Ramos (cell line): ENCODE data around the gene PCNX1.
"Not testable (repeated sequence)": the region's sequence is repeated elsewhere in the genome, so short reads cannot be mapped to it uniquely, and the experiment has no call there.

Experiments used
- in situ Hi-C: fragments of 300-500 bp; cut with MboI; formaldehyde crosslinking; loops from one replicate; pipeline ENCODE4 v1.14.3; 2022; ENCODE audit warnings: low sequenced_read_pairs; ENCODE audit not compliant: unreplicated experiment

Gene PCNX1

DNA sequence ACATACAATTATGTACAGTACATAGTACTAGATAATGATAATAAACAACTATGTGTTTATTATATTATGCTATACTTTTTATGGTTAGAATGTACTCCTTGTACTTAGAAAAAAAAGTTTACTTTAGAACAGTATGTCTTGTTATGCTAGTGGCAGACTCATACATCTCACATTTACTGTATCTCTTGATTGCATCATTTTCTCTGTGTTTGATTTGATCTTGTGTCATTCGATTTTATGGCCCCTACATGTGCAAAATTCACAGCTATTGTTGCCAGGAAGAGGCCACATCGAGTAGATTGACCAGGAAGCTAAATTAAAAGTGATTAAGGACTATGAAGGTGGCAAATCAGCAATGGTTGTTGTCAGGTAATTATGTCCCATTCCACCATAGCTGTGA, 153.0 kb downstream of the PCNX1 start:
- in situ Hi-C loops, result no loop called here

DNA sequence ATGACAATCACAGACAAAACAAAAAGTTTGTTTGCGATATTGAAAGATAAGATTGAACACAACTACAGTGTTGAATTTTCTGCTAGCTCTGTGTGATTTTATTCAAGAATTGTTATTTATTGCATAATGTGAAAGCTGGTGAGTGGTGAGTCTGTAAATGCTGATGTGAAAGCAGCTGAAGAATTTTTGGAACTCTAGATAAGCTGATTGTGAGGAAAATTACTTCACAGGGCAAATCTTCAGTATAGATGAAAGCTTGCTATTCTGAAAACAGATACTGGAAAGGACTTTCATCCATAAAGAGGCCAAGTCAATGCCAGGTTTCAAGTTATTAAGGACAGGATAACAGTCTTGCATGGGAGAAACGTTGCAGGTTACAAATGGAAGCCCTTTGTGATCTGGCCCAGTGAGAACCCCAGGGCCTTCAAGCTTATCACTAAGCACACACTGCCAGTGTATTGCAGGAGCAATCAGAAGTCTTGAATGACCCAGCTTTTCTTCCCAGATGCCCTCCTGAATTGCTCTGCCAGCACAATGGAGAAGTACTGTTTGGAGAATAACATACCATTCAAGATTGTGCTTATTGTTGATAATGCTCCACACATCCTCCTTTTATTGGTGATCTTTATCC, 153.7 kb downstream of the PCNX1 start:
- in situ Hi-C loops, result no loop called here

DNA sequence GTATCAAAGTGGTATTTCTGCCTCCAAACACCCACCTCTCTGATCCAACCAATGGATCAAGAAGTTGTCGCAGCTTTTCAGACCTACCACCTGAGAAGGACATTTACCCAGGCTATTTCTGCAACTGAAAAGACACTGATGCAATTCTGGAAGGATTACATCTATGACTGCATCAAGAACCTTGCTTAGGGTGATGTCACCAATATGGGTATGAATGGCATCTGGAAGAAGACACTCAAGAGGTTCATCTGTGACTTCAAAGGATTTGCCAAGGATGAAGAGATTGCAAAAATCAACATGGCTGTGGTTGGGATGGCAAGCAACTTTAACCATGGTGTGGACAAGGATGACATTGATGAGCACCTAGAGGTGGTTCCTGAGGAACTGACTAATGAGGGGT, 154.2 kb downstream of the PCNX1 start:
- in situ Hi-C loops, result no loop called here

DNA sequence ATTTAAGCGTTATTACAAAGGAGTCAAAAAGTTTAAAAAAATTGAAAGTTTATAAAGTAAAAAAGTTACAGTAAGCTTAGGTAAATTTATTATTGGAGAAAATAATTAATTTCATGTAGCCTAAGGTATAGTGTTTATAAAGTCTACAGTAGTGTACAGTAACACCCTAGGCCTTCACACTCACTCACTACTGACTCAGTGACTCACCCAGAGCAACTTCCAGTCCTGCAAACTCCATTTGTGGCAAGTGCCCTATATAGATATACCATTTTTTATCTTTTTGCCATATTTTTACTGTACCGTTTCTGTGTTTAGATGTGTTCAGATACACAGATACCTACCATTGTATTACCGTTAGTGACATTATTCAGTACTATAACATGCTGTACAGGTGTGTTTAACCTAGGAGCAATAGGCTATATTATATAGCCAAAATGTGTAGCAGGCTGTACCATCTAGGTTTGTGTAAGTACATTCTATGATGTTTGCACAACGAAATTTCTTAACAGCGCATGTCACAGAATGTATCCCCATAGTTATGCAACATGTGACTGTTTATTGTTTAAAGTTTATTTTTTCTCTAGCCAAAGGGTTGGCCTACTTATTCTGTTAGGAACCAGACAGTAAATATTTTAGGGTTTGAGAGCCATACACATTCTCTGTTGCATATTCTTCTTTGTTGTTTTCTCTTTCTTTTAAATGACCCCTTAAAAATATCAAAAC, 155.5 kb downstream of the PCNX1 start:
- in situ Hi-C loops, result no loop called here

DNA sequence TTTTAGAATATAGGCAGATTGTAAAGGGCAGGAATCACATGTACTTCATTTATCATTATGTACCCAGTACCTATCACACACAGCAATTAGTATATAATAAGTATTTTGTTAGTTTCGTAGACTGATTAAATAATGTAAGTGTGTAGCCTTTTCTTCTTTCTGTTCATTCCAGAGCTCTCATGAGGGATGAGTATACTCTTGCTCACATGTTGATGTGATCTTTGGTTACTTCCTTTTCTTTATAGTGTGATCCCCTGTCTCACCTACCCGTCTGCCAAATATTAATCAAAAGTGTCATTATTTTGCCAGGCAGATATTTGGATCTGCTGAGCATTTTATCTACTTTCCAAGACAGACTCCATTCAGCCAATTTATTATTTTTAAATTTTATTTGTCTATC, 156.1 kb downstream of the PCNX1 start:
- in situ Hi-C loops, result no loop called here

DNA sequence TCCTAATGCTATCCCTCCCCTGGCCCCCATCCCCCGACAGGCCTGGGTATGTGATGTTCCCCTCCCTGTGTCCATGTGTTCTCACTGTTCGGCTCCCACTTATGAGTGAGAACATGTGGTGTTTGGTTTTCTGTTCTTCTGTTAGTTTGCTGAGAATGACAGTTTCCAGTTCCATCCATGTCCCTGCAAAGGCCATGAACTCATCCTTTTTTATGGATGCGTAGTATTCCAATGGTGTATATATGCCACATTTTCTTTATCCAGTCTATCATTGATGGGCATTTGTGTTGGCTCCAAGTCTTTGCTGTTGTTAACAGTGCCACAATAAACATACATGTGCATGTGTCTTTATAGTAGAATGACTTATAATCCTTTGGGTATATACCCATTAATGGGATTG, 157.5 kb downstream of the PCNX1 start:
- in situ Hi-C loops, result not testable (repeated sequence)

DNA sequence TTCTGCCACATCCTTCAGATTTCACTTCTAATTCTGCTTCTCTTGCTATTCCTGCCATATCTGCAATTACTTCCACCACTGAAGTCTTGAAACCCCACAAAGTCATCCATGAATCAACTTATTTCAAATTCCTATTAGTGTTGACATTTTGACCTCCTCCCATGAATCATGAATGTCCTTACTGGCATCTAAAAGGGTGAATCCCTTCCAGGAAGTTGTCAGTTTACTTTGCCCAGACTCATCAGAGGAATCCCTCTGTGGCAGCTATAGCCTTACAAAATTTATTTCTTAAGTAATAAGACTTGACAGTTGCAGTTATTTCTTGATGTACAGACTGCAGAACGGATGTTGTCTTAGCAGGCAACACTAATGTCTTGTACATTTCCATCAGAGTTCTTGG, 162.9 kb downstream of the PCNX1 start:
- in situ Hi-C loops, result no loop called here

DNA sequence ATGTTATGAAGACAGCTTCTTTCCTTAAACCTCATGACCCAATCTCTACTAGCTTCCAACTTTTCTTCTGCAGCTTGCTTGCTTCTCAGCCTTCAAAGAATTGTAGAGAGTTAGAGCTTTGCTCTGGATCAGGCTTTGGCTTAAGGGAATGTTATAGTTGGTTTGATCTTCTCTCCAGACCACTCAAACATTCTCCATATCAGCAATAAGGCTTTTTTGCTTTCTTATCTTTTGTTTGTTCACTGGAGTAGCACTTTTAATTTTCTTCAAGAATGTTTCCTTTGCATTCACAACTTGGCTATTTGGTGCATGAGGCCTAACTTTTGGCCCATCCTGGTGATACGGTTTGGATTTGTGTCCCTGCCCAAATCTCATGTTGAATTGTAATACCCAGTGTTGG, 163.8 kb downstream of the PCNX1 start:
- in situ Hi-C loops, result no loop called here

DNA sequence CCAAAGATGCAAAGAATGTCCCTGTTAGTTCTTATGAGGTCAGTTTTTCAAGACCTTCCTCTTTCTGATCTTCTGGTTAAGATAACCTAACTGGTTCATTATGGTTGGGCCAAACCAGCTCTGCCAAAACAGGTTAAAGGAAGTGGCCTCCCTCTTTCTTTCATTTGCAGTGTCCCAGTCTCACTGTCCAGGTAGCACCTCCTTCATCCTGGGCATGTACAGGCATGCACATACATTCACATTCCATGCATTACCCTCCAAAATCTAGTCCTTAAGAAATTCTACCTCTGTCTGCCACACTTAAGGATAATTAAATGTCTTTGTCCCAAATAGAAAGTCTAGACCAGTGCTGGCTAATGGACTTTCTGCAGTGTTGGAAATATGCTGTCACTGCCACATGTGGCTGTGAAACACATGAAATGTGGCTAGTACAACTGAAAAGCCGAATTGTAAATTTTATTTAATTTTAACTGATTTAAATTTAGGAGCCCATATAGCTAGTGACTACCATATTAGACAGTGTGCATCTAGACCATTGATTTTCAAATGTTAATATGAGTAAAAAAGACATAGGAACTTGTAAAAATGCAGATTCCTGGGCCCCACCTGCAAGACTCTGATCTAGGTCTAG, 169.3 kb downstream of the PCNX1 start:
- in situ Hi-C loops, result no loop called here

DNA sequence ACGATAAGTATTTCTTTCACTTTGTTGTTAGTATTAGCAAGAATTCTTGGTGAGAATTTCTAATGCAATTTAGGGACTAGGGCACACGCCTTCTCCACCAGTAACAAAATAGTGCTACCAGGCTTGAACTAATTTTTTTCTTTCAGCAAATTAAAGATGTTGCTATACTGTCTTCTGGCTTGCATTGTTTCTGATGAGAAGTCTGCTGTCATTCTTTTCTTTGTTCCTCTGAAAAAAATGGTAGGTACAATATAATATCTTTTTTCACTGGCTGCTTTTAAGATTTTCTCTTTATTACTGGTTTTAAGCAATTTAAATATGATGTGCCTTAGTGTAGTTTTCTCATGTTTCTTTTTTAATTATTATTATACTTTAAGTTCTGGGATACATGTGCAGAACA, 171.2 kb downstream of the PCNX1 start:
- in situ Hi-C loops, result no loop called here

DNA sequence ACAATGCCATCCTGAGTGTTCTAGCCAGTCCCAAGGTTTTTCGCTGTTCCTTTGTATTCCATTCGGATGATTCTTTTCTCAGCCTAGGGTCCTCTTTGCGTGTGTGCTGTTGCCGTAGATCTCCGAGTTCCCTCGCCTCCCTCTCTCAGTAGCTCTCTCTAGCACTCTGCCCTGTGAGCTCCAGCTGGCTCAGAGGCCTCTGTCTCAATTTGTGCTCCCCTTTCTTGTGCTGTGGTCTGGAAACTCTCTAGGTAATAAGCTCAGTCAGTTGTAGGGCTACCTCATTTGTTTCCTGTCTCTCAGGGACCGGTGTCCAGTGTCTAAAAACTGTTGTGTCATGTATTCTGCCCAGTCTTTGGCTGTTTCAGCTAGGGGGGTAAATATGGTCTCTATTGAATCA, 179.3 kb downstream of the PCNX1 start:
- in situ Hi-C loops, result no loop called here

DNA sequence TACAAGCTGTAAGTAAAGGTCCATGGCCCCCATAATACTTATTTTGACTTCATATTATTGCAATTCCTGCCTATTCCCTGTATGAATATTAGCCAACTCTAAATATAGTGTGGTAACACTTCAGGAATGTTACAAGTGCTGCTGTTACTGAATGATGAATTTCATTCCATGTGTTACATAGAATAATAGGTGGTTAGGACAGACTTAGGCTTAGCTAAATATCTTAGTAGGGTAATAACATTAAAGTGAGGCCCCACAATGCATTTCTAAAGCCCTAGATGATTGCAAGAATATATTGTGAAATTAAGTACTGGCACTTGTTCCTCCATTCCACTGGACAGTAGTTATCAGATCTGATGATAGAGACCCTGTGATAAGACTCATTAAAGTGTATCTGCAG, 182.7 kb downstream of the PCNX1 start:
- in situ Hi-C loops, result no loop called here

DNA sequence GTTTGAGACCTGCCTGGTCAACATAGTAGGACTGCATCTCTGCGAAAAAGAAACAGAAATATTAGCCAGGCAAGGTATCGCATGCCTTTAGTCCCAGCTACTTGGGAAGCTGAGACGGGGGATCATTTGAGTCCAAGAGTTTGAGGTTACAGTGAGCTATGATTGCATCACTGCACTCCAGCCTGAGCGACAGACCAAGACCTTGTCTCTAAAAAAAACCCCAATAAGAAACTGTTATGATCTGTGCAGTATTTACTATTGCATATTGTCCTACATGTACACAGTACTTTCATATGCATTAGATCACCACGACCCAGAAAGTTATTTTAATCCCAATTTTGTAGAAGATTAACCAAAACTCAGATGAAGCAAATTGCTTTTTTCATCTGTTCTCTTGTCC, 187.5 kb downstream of the PCNX1 start:
- in situ Hi-C loops, result no loop called here

DNA sequence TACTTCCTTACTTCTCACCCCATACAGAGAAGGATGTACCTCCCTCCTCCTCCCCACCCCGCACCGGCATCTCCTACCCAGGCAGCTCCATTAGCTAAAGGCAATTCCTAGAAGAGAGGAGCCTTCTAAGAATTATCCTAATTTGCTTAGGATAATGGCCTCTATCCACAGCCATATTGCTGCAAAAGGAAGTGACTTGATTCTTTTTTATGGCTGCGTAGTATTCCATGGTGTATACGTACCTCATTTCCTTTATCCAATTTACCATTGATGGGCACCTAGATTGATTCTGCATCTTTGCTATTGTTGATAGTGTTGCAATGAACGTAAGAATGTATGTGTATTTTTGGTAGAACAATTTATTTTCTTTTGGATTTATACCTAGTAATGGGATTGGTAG, 189.7 kb downstream of the PCNX1 start:
- in situ Hi-C loops, result no loop called here

DNA sequence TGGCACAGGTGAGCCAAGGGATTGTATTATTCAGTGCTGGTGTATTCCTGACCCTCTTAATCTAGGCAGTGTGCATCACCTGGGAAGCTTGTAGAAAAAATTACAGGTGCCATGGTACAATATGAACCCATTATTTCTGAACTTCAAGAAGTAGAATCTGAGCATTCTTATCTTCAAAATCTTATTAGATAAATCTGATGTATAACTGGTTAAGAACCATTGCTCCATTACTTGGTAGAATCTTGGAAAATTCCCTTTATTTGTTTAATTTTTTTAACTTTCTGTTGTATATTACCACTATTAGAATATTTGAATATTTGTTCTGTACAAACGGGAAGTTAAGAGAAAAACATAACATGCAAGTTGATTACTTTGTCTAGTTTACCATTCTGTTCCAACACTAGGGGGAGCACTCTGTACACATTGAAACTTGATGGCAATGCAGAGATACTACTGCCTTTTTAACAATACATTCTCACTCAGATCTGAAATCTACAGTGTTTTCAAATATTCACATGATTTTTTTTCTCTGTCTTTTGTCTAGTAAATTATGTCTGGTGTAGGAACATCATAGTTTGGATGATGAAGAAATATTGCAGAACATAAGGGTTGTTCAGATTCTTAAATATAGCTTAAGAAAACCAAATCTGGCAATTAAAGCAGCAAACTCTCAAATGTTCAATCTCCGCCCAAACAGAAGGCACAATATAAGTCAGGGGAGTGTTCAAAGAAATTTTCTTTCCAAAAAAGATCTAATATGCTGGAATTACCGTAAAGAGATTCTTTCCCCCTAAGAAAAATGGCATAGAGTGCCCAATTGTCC, 196.6 kb downstream of the PCNX1 start:
- in situ Hi-C loops, result no loop called here

DNA sequence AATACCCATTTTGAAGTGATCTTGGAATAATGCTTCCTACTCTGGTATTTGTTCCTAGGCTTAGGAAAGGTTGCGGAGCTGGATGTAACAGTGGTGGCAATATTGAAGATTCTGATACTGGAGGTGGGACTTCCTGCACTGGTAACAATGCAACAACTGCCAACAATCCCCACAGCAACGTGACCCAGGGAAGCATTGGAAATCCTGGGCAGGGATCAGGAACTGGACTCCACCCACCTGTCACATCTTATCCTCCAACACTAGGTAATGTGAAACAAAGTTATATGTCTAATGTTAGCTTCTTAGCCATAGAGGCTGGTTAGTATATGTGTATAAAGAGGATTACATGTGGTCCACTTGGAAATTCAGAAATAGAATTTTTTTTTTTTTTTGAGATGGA, 197.9 kb downstream of the PCNX1 start:
- in situ Hi-C loops, result no loop called here

DNA sequence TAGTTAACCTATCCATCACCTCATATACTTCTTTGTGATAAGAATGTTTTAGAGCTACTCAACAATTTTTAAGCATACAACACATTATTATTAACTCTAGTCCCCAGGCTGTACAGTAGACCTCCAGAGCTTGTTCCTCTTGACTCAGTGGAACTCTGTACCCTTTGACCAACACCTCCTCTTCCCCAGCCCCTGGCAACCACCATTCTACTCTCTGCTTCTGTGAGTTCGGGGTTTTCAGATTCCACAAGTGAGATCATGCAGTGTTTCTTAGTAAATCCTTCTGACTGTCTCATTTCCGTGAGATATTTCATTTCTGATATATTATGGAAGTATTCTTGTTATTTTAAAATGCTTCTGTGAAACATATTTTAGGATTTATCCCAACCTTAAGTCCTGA, 200.7 kb downstream of the PCNX1 start:
- in situ Hi-C loops, result no loop called here

DNA sequence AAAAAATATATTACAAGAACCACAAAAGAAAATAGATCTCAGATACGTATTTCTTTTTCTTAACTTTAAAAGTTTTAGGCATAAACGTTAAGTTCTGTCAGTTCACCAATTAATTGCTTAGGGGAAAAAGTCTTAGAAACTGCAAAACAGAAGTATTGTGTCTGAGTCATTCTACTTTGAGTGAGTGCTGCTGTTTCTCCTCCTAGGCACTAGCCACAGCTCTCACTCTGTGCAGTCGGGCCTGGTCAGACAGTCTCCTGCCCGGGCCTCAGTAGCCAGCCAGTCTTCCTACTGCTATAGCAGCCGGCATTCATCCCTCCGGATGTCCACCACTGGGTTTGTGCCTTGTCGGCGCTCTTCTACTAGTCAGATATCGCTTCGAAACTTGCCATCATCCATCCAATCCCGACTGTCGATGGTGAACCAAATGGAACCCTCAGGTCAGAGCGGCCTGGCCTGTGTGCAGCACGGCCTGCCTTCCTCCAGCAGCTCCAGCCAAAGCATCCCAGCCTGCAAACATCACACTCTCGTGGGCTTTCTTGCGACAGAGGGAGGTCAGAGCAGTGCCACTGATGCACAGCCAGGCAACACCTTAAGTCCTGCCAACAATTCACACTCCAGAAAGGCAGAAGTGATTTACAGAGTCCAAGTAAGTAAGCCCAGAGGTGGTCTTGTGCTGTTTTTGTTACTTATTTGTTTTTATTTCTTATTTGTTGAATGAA, 201.3 kb downstream of the PCNX1 start:
- in situ Hi-C loops, result no loop called here

DNA sequence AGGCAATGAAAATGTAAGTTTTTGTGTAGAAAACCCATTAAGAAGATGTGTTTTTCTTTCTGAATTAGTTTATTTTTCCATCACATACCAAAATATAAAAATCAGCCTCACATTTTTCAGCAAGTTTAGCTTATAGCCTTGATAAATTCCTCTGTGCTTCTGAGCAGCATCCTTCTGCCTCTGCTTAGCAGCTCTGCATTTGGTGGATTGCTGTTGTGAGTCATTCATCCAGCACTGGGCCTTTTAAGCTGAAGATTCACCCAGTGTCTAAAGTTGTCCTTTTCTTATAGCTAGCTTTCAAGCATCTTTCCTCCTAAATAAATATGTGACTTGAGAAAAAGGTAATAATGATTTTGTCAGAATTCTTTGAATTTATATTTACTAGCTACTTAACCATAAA, 206.1 kb downstream of the PCNX1 start:
- in situ Hi-C loops, result no loop called here

DNA sequence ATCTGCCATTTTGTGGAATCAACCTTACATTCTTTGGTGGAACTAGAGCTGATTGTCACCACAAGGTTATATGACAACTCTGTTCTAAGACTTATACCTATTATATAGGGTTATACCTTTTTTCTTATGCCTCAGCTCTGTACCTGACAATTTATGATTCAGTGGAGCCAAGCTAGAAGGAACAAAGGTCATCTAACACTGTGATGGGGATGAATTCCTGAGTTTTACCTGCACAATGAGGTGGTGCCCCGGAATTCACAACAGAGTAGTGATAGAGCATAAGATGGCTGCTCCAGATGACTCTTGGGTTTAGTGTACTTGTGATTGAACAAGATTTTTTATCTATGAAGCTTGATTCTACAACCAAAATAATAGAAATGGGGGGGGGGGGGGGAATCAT, 207.3 kb downstream of the PCNX1 start:
- in situ Hi-C loops, result no loop called here
